Body of pancreas (tissue), 4 donors: ENCODE results near the gene CRYBG2. TPM values are rescaled to one million over a fixed set of nuclear protein-coding genes. Genes with fewer than 3 reads are reported as not detected.
A peak's percentile ranks its signal among the peaks of the same experiment; 100 is the strongest.

Experiments used
- ATAC-seq: fragments of 150-250 bp; one replicate; pipeline ENCODE4 v1.9.1; 2016
- DNase-seq, 4 donors: peaks; one replicate each; pipeline ENCODE4 v3.0.0-alpha.2; 2019
- H3K27ac ChIP-seq, 4 donors: fragments of 200-600 bp; sonication (generic); 1 replicate in 3 of 4; 2 replicates in 1 of 4; pipeline versions ENCODE4 v1.5.1 to v1.6.1; 2016 to 2019; ENCODE audit warnings: mild to moderate bottlenecking in 1 of 4, mixed read lengths in 1 of 4, moderate library complexity in 1 of 4
- H3K27me3 ChIP-seq, 2 donors: fragments of 200-600 bp; sonication (generic); one replicate each; pipeline ENCODE4 v1.6.0; 2016; ENCODE audit warnings: mild to moderate bottlenecking in 1 of 2
- H3K36me3 ChIP-seq, 2 donors: fragments of 200-600 bp; sonication (generic); replicated peaks in 1 of 2; 2 replicates each; pipeline ENCODE4 v1.5.1; 2016; ENCODE audit warnings: low read depth in 2 of 2; ENCODE audit not compliant: insufficient read depth in 1 of 2
- H3K4me1 ChIP-seq: fragments of 200-600 bp; sonication (generic); one replicate; pipeline ENCODE4 v1.6.0; 2016
- H3K4me3 ChIP-seq, 2 donors: fragments of 200-600 bp; sonication (generic); 1 replicate in 1 of 2; 2 replicates in 1 of 2; pipeline ENCODE4 v1.5.1; 2016 to 2019
- H3K9me3 ChIP-seq, 3 donors: fragments of 200-600 bp; sonication (generic); 1 replicate in 2 of 3; 2 replicates in 1 of 3; pipeline ENCODE4 v1.5.1; 2016
- POLR2A ChIP-seq, 3 donors: fragments of 450-650 bp; IDR thresholded peaks; one replicate each; pipeline ENCODE4 v1.6.1; 2016; ENCODE audit warnings: antibody characterized with exemption in 3 of 3, mild to moderate bottlenecking in 2 of 3
- WGBS, 2 donors: methylation state at CpG; one replicate each; pipeline ENCODE4 v1.1.5; 2017; 5-methylcytosine and 5-hydroxymethylcytosine counted together
- intact Hi-C: fragments of 100-400 bp; cut with DNase I; formaldehyde crosslinking; loops from one replicate; pipeline ENCODE4 v1.15.1; 2023
- total RNA-seq, 2 donors: library from RNA; depleted of rRNA; stranded (reverse); fragments of >200 nt; gene quantifications; one replicate each; pipeline ENCODE4 v1.1.0, GENCODE V29; 2016
- TF ChIP-seq, protein P1 (sequence below), 7 experiments: fragments of 450-650 bp in 4 of 7; fragments of 200-600 bp in 3 of 7; sonication (generic) in 3 of 7; IDR thresholded peaks; one replicate each; pipeline ENCODE4 v1.5.1; 2016 to 2019; ENCODE audit warnings: antibody characterized with exemption in 7 of 7

The CRYBG2 gene
- total RNA-seq, 2 donors from 2014 or later, result 3.6 TPM; not detected in 1

- 25 to 34% methylated on average over 15 of the region's 15 CpGs for WGBS, 2 donors
- ATAC-seq (peak; percentile 69), DNase-seq (peak; percentile 45 to 58 (median 48))
- H3K27ac ChIP-seq, result no peak overlapping the region
- H3K27me3 ChIP-seq, result peaks cover 6 to 17% of the 10 kb centered on the region in 2 donors
- peaks cover 21% of the 10 kb centered on the region for H3K4me1 ChIP-seq
- TF ChIP-seq, protein P1, sequence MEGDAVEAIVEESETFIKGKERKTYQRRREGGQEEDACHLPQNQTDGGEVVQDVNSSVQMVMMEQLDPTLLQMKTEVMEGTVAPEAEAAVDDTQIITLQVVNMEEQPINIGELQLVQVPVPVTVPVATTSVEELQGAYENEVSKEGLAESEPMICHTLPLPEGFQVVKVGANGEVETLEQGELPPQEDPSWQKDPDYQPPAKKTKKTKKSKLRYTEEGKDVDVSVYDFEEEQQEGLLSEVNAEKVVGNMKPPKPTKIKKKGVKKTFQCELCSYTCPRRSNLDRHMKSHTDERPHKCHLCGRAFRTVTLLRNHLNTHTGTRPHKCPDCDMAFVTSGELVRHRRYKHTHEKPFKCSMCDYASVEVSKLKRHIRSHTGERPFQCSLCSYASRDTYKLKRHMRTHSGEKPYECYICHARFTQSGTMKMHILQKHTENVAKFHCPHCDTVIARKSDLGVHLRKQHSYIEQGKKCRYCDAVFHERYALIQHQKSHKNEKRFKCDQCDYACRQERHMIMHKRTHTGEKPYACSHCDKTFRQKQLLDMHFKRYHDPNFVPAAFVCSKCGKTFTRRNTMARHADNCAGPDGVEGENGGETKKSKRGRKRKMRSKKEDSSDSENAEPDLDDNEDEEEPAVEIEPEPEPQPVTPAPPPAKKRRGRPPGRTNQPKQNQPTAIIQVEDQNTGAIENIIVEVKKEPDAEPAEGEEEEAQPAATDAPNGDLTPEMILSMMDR (IDR thresholded peaks at IDR 0.05), result no peak
- no peak for TF ChIP-seq POLR2A (IDR thresholded peaks at IDR 0.05)
- intact Hi-C loops, result no loop called here
- no peaks in the 10 kb centered on the region for H3K36me3 ChIP-seq
- H3K4me3 ChIP-seq, result no peak overlapping the region
- H3K9me3 ChIP-seq, result no peaks in the 10 kb centered on the region
These were observed 4.8 kb upstream of the CRYBG2 start for GRCh38 chr1:26358411-26359384.

GRCh38 chr1:26357121-26357602, 3.2 kb upstream of the CRYBG2 start:
- no peaks in the 10 kb centered on the region for H3K36me3 ChIP-seq
- H3K4me3 ChIP-seq, result no peak overlapping the region
- no peak overlapping the region for H3K27ac ChIP-seq
- intact Hi-C loops, result no loop called here
- peaks cover 18% of the 10 kb centered on the region for H3K4me1 ChIP-seq
- no peaks in the 10 kb centered on the region for H3K9me3 ChIP-seq
- WGBS, 2 donors, result 52 to 81% methylated on average over 7 to 10 of the region's 10 CpGs
- TF ChIP-seq, protein P1 (IDR thresholded peaks at IDR 0.05), result no peak
- TF ChIP-seq POLR2A (IDR thresholded peaks at IDR 0.05), result no peak
- H3K27me3 ChIP-seq, result peaks cover 6 to 17% of the 10 kb centered on the region in 2 donors
- DNase-seq (no peak), ATAC-seq (no peak)

GRCh38 chr1:26356106-26356505, 2.2 kb upstream of the CRYBG2 start:
- no peaks in the 10 kb centered on the region for H3K36me3 ChIP-seq
- H3K9me3 ChIP-seq, result no peaks in the 10 kb centered on the region
- no peak for ATAC-seq
- H3K27me3 ChIP-seq, result peaks cover 6 to 17% of the 10 kb centered on the region in 2 donors
- H3K27ac ChIP-seq, result no peak overlapping the region
- H3K4me3 ChIP-seq, result no peak overlapping the region
- intact Hi-C loops, result no loop called here
- 65 to 91% methylated on average over 3 to 5 of the region's 5 CpGs for WGBS, 2 donors
- no peak for DNase-seq
- peaks cover 18% of the 10 kb centered on the region for H3K4me1 ChIP-seq
- TF ChIP-seq POLR2A (IDR thresholded peaks at IDR 0.05), result no peak
- TF ChIP-seq, protein P1 (IDR thresholded peaks at IDR 0.05), result no peak

GRCh38 chr1:26354972-26355371, 1.0 kb upstream of the CRYBG2 start:
- no peak for ATAC-seq
- Histone ChIP-seq H3K4me3 (no peak overlapping the region), H3K36me3 (no peaks in the 10 kb centered on the region), H3K9me3 (no peaks in the 10 kb centered on the region), H3K4me1 (peaks cover 10% of the 10 kb centered on the region), H3K27ac (no peak overlapping the region), H3K27me3 (peaks cover 2 to 6% of the 10 kb centered on the region in 2 donors)
- DNase-seq, result no peak
- intact Hi-C loops, result no loop called here
- 90 to 100% methylated on average over 1 to 9 of the region's 9 CpGs for WGBS, 2 donors
- no peak for TF ChIP-seq POLR2A (IDR thresholded peaks at IDR 0.05)
- TF ChIP-seq, protein P1 (IDR thresholded peaks at IDR 0.05), result no peak
